SU-DHL-6 (cell line): ENCODE results near the gene RAP2B.

Experiments used
- CTCF ChIP-seq: fragments of 200-600 bp; sonication (generic); IDR thresholded peaks from one replicate; pipeline ENCODE4 v1.5.1; 2017; ENCODE audit warnings: antibody characterized with exemption, mild to moderate bottlenecking, low read length, moderate library complexity; ENCODE audit not compliant: insufficient read depth, poor library complexity, severe bottlenecking
- EZH2phosphoT487 ChIP-seq: fragments of 200-600 bp; sonication (generic), shearing (Covaris generic); conservative IDR thresholded peaks from 2 replicates; pipeline ENCODE4 v1.6.1; 2018; ENCODE audit warnings: mild to moderate bottlenecking, antibody characterized with exemption, low read length, moderate library complexity, mixed read lengths

- no peak for TF ChIP-seq CTCF
- no peak for TF ChIP-seq EZH2phosphoT487
Measured at GRCh38 chr3:153161138-153161713, 800 bp upstream of the RAP2B start.
